CD4-positive, CD25-positive, alpha-beta regulatory T cell (primary cell): ENCODE data around the gene ITPKC. TPM values are rescaled to one million over a fixed set of nuclear protein-coding genes. Genes with fewer than 3 reads are reported as not detected.

Source experiments
- ATAC-seq, 2 donors: fragments of 150-1000 bp; cut with Tn5 transposase; one replicate each; pipeline ENCODE4 v1.10.0; 2021; ENCODE audit warnings: low read depth in 2 of 2, moderate number of reproducible peaks in 2 of 2, moderate library complexity in 1 of 2
- DNase-seq, 3 donors: peaks; one replicate each; pipeline versions ENCODE4 v3.0.0 to v3.0.0-alpha.2; 2012 to 2022; ENCODE audit warnings: mixed read lengths in 1 of 3
- H3K27ac ChIP-seq: one replicate; pipeline ENCODE4 v1.7.0; 2013; ENCODE audit warnings: mild to moderate bottlenecking, low read length; ENCODE audit not compliant: insufficient read depth, poor library complexity, severe bottlenecking
- H3K27me3 ChIP-seq: one replicate; pipeline ENCODE4 v1.7.0; 2013; ENCODE audit warnings: low read length; ENCODE audit not compliant: control insufficient read depth, insufficient read depth
- H3K36me3 ChIP-seq: one replicate; pipeline ENCODE4 v1.7.0; 2013; ENCODE audit warnings: mild to moderate bottlenecking, low read length, moderate library complexity; ENCODE audit not compliant: control insufficient read depth, insufficient read depth
- H3K4me1 ChIP-seq: 2 replicates; pipeline ENCODE4 v1.7.0; 2013; ENCODE audit warnings: mild to moderate bottlenecking, low read length; ENCODE audit not compliant: insufficient read depth, control insufficient read depth, poor library complexity, severe bottlenecking
- H3K4me3 ChIP-seq: one replicate; pipeline ENCODE4 v1.7.0; 2013; ENCODE audit warnings: low read depth, mild to moderate bottlenecking, low read length, moderate library complexity
- H3K9me3 ChIP-seq, 2 experiments: 1 replicate in 1 of 2; 2 replicates in 1 of 2; pipeline ENCODE4 v1.7.0; 2013; ENCODE audit warnings: low read length in 2 of 2, mild to moderate bottlenecking in 1 of 2, moderate library complexity in 1 of 2; ENCODE audit not compliant: control insufficient read depth in 2 of 2
- H3K27ac Mint-ChIP-seq, 3 donors: one replicate each; pipeline ENCODE4 v1.8.0; 2020 to 2022; ENCODE audit warnings: mild to moderate bottlenecking in 3 of 3, mixed read lengths in 3 of 3, moderate library complexity in 2 of 3
- H3K27me3 Mint-ChIP-seq: one replicate; pipeline ENCODE4 v1.8.0; 2022; ENCODE audit warnings: mild to moderate bottlenecking, mixed read lengths
- H3K36me3 Mint-ChIP-seq: one replicate; pipeline ENCODE4 v1.8.0; 2020; ENCODE audit warnings: mixed read lengths
- H3K4me1 Mint-ChIP-seq, 4 donors: one replicate each; pipeline ENCODE4 v1.8.0; 2020 to 2022; ENCODE audit warnings: mixed read lengths in 4 of 4, mild to moderate bottlenecking in 1 of 4
- H3K4me3 Mint-ChIP-seq, 4 donors: one replicate each; pipeline ENCODE4 v1.8.0; 2020 to 2022; ENCODE audit warnings: mild to moderate bottlenecking in 4 of 4, mixed read lengths in 4 of 4, moderate library complexity in 3 of 4
- H3K9me3 Mint-ChIP-seq, 7 donors: one replicate each; pipeline ENCODE4 v1.8.0; 2020 to 2022; ENCODE audit warnings: mixed read lengths in 7 of 7, mild to moderate bottlenecking in 3 of 7, moderate library complexity in 2 of 7
- polyA plus RNA-seq, 4 donors: library from polyadenylated mRNA; unstranded; fragments of 300-500 nt; fragmentation: Illumina TruSeq; gene quantifications; one replicate each; pipeline ENCODE4 v1.2.3, GENCODE V29; 2021
- total RNA-seq: library from RNA; stranded (reverse); gene quantifications from one replicate; pipeline ENCODE4 v1.2.3, GENCODE V29; 2022

Gene ITPKC
- total and polyA plus RNA-seq, 5 donors from 2014 or later = 2.2 to 5.6 (median 4.5) TPM

GRCh38 chr19:40709817-40710216, 7.1 kb upstream of the ITPKC start:
- Mint-ChIP-seq H3K4me3 (no peak overlapping the region), H3K36me3 (peaks cover 20% of the 10 kb centered on the region), H3K9me3 (no peaks in the 10 kb centered on the region), H3K27ac (peak overlapping the region in 1 of 3 donors; percentile 14), H3K4me1 (peaks cover 0 to 24% (median 10%) of the 10 kb centered on the region in 4 donors), H3K27me3 (no peaks in the 10 kb centered on the region)
- H3K27ac ChIP-seq = no peak overlapping the region
- peaks cover 10% of the 10 kb centered on the region for H3K4me1 ChIP-seq
- H3K9me3 ChIP-seq = no peaks in the 10 kb centered on the region
- no peak overlapping the region for H3K4me3 ChIP-seq
- ATAC-seq (no peak), DNase-seq (no peak)
- peaks cover 33% of the 10 kb centered on the region for H3K36me3 ChIP-seq
- H3K27me3 ChIP-seq = no peaks in the 10 kb centered on the region

- peaks cover 4 to 57% (median 30%) of the 10 kb centered on the region in 4 donors for H3K4me1 Mint-ChIP-seq
- H3K27ac ChIP-seq = peak overlapping the region; percentile 94
- H3K4me3 Mint-ChIP-seq = peak overlapping the region; percentile 48 to 83 (median 81)
- no peaks in the 10 kb centered on the region for H3K9me3 ChIP-seq
- H3K27ac Mint-ChIP-seq = peak overlapping the region; percentile 76 to 91 (median 81)
- no peaks in the 10 kb centered on the region for H3K27me3 ChIP-seq
- H3K27me3 Mint-ChIP-seq = no peaks in the 10 kb centered on the region
- DNase-seq = no peak
- no peak for ATAC-seq
- peaks cover 7% of the 10 kb centered on the region for H3K36me3 ChIP-seq
- H3K9me3 Mint-ChIP-seq = no peaks in the 10 kb centered on the region
- H3K4me3 ChIP-seq = peak overlapping the region; percentile 75
- H3K4me1 ChIP-seq = peaks cover 47% of the 10 kb centered on the region
- peaks cover 13% of the 10 kb centered on the region for H3K36me3 Mint-ChIP-seq
Observed at GRCh38 chr19:40713939-40714338, 3.0 kb upstream of the ITPKC start.

GRCh38 chr19:40714441-40715299, 2.2 kb upstream of the ITPKC start:
- peaks cover 7% of the 10 kb centered on the region for H3K36me3 ChIP-seq
- no peaks in the 10 kb centered on the region for H3K27me3 ChIP-seq
- peak; percentile 79 to 81 for ATAC-seq
- H3K36me3 Mint-ChIP-seq = peaks cover 8% of the 10 kb centered on the region
- peak; percentile 92 to 94 (median 94) for DNase-seq
- no peaks in the 10 kb centered on the region for H3K9me3 Mint-ChIP-seq
- H3K27ac Mint-ChIP-seq = peak overlapping the region; percentile 92 to 97 (median 95)
- H3K4me3 Mint-ChIP-seq = peak overlapping the region; percentile 91 to 95 (median 94)
- peaks cover 55% of the 10 kb centered on the region for H3K4me1 ChIP-seq
- H3K27ac ChIP-seq = peak overlapping the region; percentile 94
- no peaks in the 10 kb centered on the region for H3K27me3 Mint-ChIP-seq
- H3K4me1 Mint-ChIP-seq = peaks cover 4 to 63% (median 30%) of the 10 kb centered on the region in 4 donors
- H3K9me3 ChIP-seq = no peaks in the 10 kb centered on the region
- peak overlapping the region; percentile 92 for H3K4me3 ChIP-seq

- no peaks in the 10 kb centered on the region for H3K27me3 Mint-ChIP-seq
- peaks cover 11 to 77% (median 37%) of the 10 kb centered on the region in 4 donors for H3K4me1 Mint-ChIP-seq
- peak overlapping the region; percentile 92 for H3K4me3 ChIP-seq
- no peaks in the 10 kb centered on the region for H3K36me3 ChIP-seq
- H3K4me3 Mint-ChIP-seq = peak overlapping the region; percentile 91 to 95 (median 94)
- H3K9me3 ChIP-seq = no peaks in the 10 kb centered on the region
- no peak for ATAC-seq
- H3K4me1 ChIP-seq = peaks cover 55% of the 10 kb centered on the region
- peak; percentile 2 to 48 (median 35) for DNase-seq
- peak overlapping the region; percentile 95 to 99 (median 97) for H3K27ac Mint-ChIP-seq
- peaks cover 15% of the 10 kb centered on the region for H3K36me3 Mint-ChIP-seq
- no peaks in the 10 kb centered on the region for H3K27me3 ChIP-seq
- peak overlapping the region; percentile 94 for H3K27ac ChIP-seq
- no peaks in the 10 kb centered on the region for H3K9me3 Mint-ChIP-seq
Observed at GRCh38 chr19:40716031-40716481, 856 bp upstream of the ITPKC start.

- Histone ChIP-seq H3K27me3 (no peaks in the 10 kb centered on the region), H3K4me1 (peaks cover 55% of the 10 kb centered on the region), H3K27ac (peak overlapping the region; percentile 94), H3K9me3 (no peaks in the 10 kb centered on the region), H3K4me3 (peak overlapping the region; percentile 85), H3K36me3 (no peaks in the 10 kb centered on the region)
- H3K9me3 Mint-ChIP-seq = no peaks in the 10 kb centered on the region
- H3K27ac Mint-ChIP-seq = peak overlapping the region in 2 of 3 donors; percentile 69 to 92
- no peak for ATAC-seq
- DNase-seq = peak in 1 of 3 donors; percentile 16
- H3K36me3 Mint-ChIP-seq = peaks cover 8% of the 10 kb centered on the region
- no peaks in the 10 kb centered on the region for H3K27me3 Mint-ChIP-seq
- H3K4me3 Mint-ChIP-seq = peak overlapping the region; percentile 80 to 98 (median 88)
- peaks cover 11 to 78% (median 40%) of the 10 kb centered on the region in 4 donors for H3K4me1 Mint-ChIP-seq
Observed at GRCh38 chr19:40717325-40717879, 490 bp downstream of the ITPKC start.

GRCh38 chr19:40717880-40718773, 1.2 kb downstream of the ITPKC start:
- no peaks in the 10 kb centered on the region for H3K27me3 Mint-ChIP-seq
- ATAC-seq (no peak), DNase-seq (no peak)
- H3K4me3 ChIP-seq = peak overlapping the region; percentile 85
- H3K27ac ChIP-seq = peak overlapping the region; percentile 94
- peak overlapping the region in 2 of 3 donors; percentile 87 to 92 for H3K27ac Mint-ChIP-seq
- H3K36me3 Mint-ChIP-seq = peaks cover 9% of the 10 kb centered on the region
- H3K4me1 ChIP-seq = peaks cover 55% of the 10 kb centered on the region
- H3K9me3 ChIP-seq = no peaks in the 10 kb centered on the region
- peaks cover 11 to 77% (median 41%) of the 10 kb centered on the region in 4 donors for H3K4me1 Mint-ChIP-seq
- H3K36me3 ChIP-seq = no peaks in the 10 kb centered on the region
- peak overlapping the region; percentile 92 to 100 (median 96) for H3K4me3 Mint-ChIP-seq
- H3K27me3 ChIP-seq = no peaks in the 10 kb centered on the region
- no peaks in the 10 kb centered on the region for H3K9me3 Mint-ChIP-seq

GRCh38 chr19:40718774-40719391, 2.0 kb downstream of the ITPKC start:
- Histone ChIP-seq H3K27me3 (no peaks in the 10 kb centered on the region), H3K36me3 (peaks cover 3% of the 10 kb centered on the region), H3K9me3 (no peaks in the 10 kb centered on the region), H3K4me1 (peaks cover 52% of the 10 kb centered on the region), H3K27ac (no peak overlapping the region), H3K4me3 (peak overlapping the region; percentile 85)
- H3K27me3 Mint-ChIP-seq = no peaks in the 10 kb centered on the region
- ATAC-seq = no peak
- peak in 1 of 3 donors; percentile 15 for DNase-seq
- H3K9me3 Mint-ChIP-seq = no peaks in the 10 kb centered on the region
- H3K4me1 Mint-ChIP-seq = peaks cover 11 to 77% (median 42%) of the 10 kb centered on the region in 4 donors
- peak overlapping the region in 2 of 3 donors; percentile 48 to 92 for H3K27ac Mint-ChIP-seq
- peaks cover 12% of the 10 kb centered on the region for H3K36me3 Mint-ChIP-seq
- peak overlapping the region; percentile 92 to 100 (median 96) for H3K4me3 Mint-ChIP-seq
